Keratinocyte (primary cell): Measurements from ENCODE around the gene PDZRN4. TPM values are rescaled to one million over a fixed set of nuclear protein-coding genes. Genes with fewer than 3 reads are reported as not detected.

Experiments used
- DNase-seq: peaks from one replicate; pipeline ENCODE4 v3.0.0-alpha.2; 2011; ENCODE audit warnings: low read depth, missing footprints, low spot score
- FAIRE-seq: peaks from 2 replicates; lab custom pipeline; 2011; peaks lifted over from hg19 to GRCh38; lab: Jason Lieb, UNC
- H2AFZ ChIP-seq: 2 replicates; pipeline ENCODE4 v1.6.0; 2012; ENCODE audit warnings: low read length, control low read depth, inconsistent platforms; ENCODE audit not compliant: control insufficient read depth
- H3K27ac ChIP-seq: 2 replicates; pipeline ENCODE4 v1.5.1; 2011; ENCODE audit warnings: low read length; ENCODE audit not compliant: control insufficient read depth, insufficient read depth
- H3K27me3 ChIP-seq: 3 replicates; pipeline ENCODE4 v1.6.0; 2011; ENCODE audit warnings: low read length; ENCODE audit not compliant: control insufficient read depth, insufficient read depth; ENCODE audit errors: extremely low read depth
- H3K36me3 ChIP-seq, 2 experiments: 2 replicates in 1 of 2; 3 replicates in 1 of 2; pipeline ENCODE4 v1.5.1; 2011; ENCODE audit warnings: low read length in 2 of 2, mild to moderate bottlenecking in 1 of 2; ENCODE audit not compliant: control insufficient read depth in 2 of 2, insufficient read depth in 2 of 2; ENCODE audit errors: extremely low read depth in 1 of 2
- H3K4me1 ChIP-seq: 3 replicates; pipeline ENCODE4 v1.5.1; 2011; ENCODE audit warnings: low read length; ENCODE audit not compliant: control insufficient read depth, insufficient read depth; ENCODE audit errors: extremely low read depth
- H3K4me2 ChIP-seq: 3 replicates; pipeline ENCODE4 v1.6.0; 2011; ENCODE audit warnings: low read depth, low read length; ENCODE audit not compliant: control insufficient read depth, insufficient read depth; ENCODE audit errors: extremely low read depth
- H3K4me3 ChIP-seq, 3 experiments: fragments of 200-600 bp in 1 of 3; sonication (generic) in 1 of 3; 2 replicates in 2 of 3; 3 replicates in 1 of 3; pipeline ENCODE4 v1.5.1; 2011 to 2016; ENCODE audit warnings: low read length in 3 of 3, mild to moderate bottlenecking in 3 of 3, control low read depth in 2 of 3, inconsistent platforms in 1 of 3, low read depth in 1 of 3, mixed read lengths in 1 of 3, mixed run types in 1 of 3, moderate library complexity in 1 of 3; ENCODE audit not compliant: control insufficient read depth in 2 of 3, insufficient read depth in 2 of 3; ENCODE audit errors: extremely low read depth in 1 of 3
- H3K79me2 ChIP-seq: 2 replicates; pipeline ENCODE4 v1.6.0; 2012; ENCODE audit warnings: low read length; ENCODE audit not compliant: control insufficient read depth, insufficient read depth
- H3K9ac ChIP-seq: 3 replicates; pipeline ENCODE4 v1.6.0; 2011; ENCODE audit warnings: low read length; ENCODE audit not compliant: control insufficient read depth, insufficient read depth; ENCODE audit errors: extremely low read depth
- H3K9me1 ChIP-seq: 3 replicates; pipeline ENCODE4 v1.6.0; 2011; ENCODE audit warnings: low read length; ENCODE audit not compliant: control insufficient read depth, insufficient read depth; ENCODE audit errors: extremely low read depth
- H3K9me3 ChIP-seq: 2 replicates; pipeline ENCODE4 v1.5.1; 2012; ENCODE audit warnings: low read depth, low read length; ENCODE audit not compliant: control insufficient read depth
- H4K20me1 ChIP-seq: 3 replicates; pipeline ENCODE4 v1.6.0; 2011; ENCODE audit warnings: low read length; ENCODE audit not compliant: control insufficient read depth, insufficient read depth; ENCODE audit errors: extremely low read depth
- CTCF ChIP-seq, 3 experiments: IDR thresholded peaks in 1 of 3; conservative IDR thresholded peaks in 1 of 3; optimal IDR thresholded peaks in 1 of 3; 2 replicates in 2 of 3; 3 replicates in 1 of 3; pipeline versions ENCODE3 to v1.5.1; 2011; ENCODE audit warnings: low read length in 3 of 3, mild to moderate bottlenecking in 3 of 3, moderate library complexity in 2 of 3, control low read depth in 1 of 3, inconsistent platforms in 1 of 3; ENCODE audit not compliant: insufficient read depth in 2 of 3; ENCODE audit errors: extremely low read depth in 1 of 3
- EZH2 ChIP-seq: IDR thresholded peaks from one replicate; pipeline ENCODE4 v1.6.1; 2012; ENCODE audit warnings: inconsistent platforms, mild to moderate bottlenecking, low read length, moderate library complexity
- dilution Hi-C: fragments of 300-500 bp; cut with MboI; formaldehyde crosslinking; loops from one replicate; pipeline ENCODE4 v1.7.0; 2020; ENCODE audit warnings: low sequenced_read_pairs; ENCODE audit not compliant: extremely low pct_ligation_motif_present
- polyA plus RNA-seq, 5 experiments: library from polyadenylated mRNA; depleted of rRNA in 3 of 5; stranded (reverse) in 3 of 5; stranded (forward) in 1 of 5; unstranded in 1 of 5; fragments of >200 nt; gene quantifications; 1 replicate in 1 of 5; 2 replicates in 3 of 5; 3 replicates in 1 of 5; pipeline versions ENCODE4 v1.2.1 to v1.2.3, GENCODE V29; 2011 to 2012; ENCODE audit warnings: missing spikeins in 2 of 5, low read depth in 1 of 5, low replicate concordance in 1 of 5

Gene PDZRN4
- polyA plus RNA-seq, 1 donor (not counting 4 experiments of a cell fraction or from before 2014, with no cell fraction given) = not detected

- DNase-seq = no peak
- Histone ChIP-seq H3K36me3 (no peaks in the 10 kb centered on the region), H2AFZ (no peak overlapping the region), H3K79me2 (no peaks in the 10 kb centered on the region), H3K27ac (no peak overlapping the region), H3K9ac (no peak overlapping the region), H3K9me3 (no peaks in the 10 kb centered on the region), H3K4me2 (no peak overlapping the region), H4K20me1 (no peaks in the 10 kb centered on the region), H3K9me1 (no peaks in the 10 kb centered on the region), H3K4me3 (no peak overlapping the region), H3K4me1 (no peaks in the 10 kb centered on the region), H3K27me3 (no peaks in the 10 kb centered on the region)
- dilution Hi-C loops = no loop called here
- FAIRE-seq = no peak
- TF ChIP-seq CTCF (optimal IDR thresholded peaks at IDR 0.05 in 1 of 3, IDR thresholded peaks at IDR 0.05 in 1 of 3, conservative IDR thresholded peaks at IDR 0.05 in 1 of 3; ENCODE audit: extremely low read depth in 1 of 3, insufficient read depth in 2 of 3, low read length in 3 of 3) = no peak
- TF ChIP-seq EZH2 = no peak
These were observed 137.2 kb downstream of the PDZRN4 start for GRCh38 chr12:41325336-41325735.

- Histone ChIP-seq H3K4me2 (no peak overlapping the region), H3K9ac (no peak overlapping the region), H3K9me1 (no peaks in the 10 kb centered on the region), H4K20me1 (no peaks in the 10 kb centered on the region), H3K4me3 (no peak overlapping the region), H3K9me3 (no peaks in the 10 kb centered on the region), H3K4me1 (no peaks in the 10 kb centered on the region), H2AFZ (no peak overlapping the region), H3K79me2 (no peaks in the 10 kb centered on the region), H3K36me3 (no peaks in the 10 kb centered on the region), H3K27me3 (no peaks in the 10 kb centered on the region), H3K27ac (no peak overlapping the region)
- dilution Hi-C loops = no loop called here
- DNase-seq (no peak), FAIRE-seq (no peak)
- TF ChIP-seq CTCF (optimal IDR thresholded peaks at IDR 0.05 in 1 of 3, IDR thresholded peaks at IDR 0.05 in 1 of 3, conservative IDR thresholded peaks at IDR 0.05 in 1 of 3; ENCODE audit: extremely low read depth in 1 of 3, insufficient read depth in 2 of 3, low read length in 3 of 3) = no peak
- no peak for TF ChIP-seq EZH2
These were observed 139.2 kb downstream of the PDZRN4 start for GRCh38 chr12:41327096-41327895.
